H1 (cell line): ENCODE measurements around the gene KHDRBS1. TPM values are rescaled to one million over a fixed set of nuclear protein-coding genes. Genes with fewer than 3 reads are reported as not detected.

ENCODE experiments used
- CTCF ChIA-PET: fragments of 300-600 bp; sonication (Branson Sonifier 250); formaldehyde crosslinking; loops from one replicate; lab custom pipeline; 2021; ENCODE audit not compliant: partially characterized antibody; lab: Charles Lee
- POLR2A ChIA-PET: fragments of 300-600 bp; sonication (Branson Sonifier 250); formaldehyde crosslinking; loops from one replicate; lab custom pipeline; 2021; ENCODE audit warnings: inconsistent platforms; ENCODE audit not compliant: partially characterized antibody; lab: Charles Lee
- DNase-seq, 2 experiments: peaks; one replicate each; pipeline versions ENCODE4 v3.0.0 to v3.0.0-alpha.2; 2010 to 2022; ENCODE audit warnings: low spot score in 2 of 2, low read depth in 1 of 2, mixed read lengths in 1 of 2
- FAIRE-seq: peaks from 2 replicates; lab custom pipeline; 2011; peaks lifted over from hg19 to GRCh38; lab: Jason Lieb, UNC
- H2AFZ ChIP-seq: 2 replicates; pipeline ENCODE4 v1.8.1; 2012; ENCODE audit warnings: low read length, inconsistent platforms
- H2AK5ac ChIP-seq: 2 replicates; pipeline ENCODE4 v1.6.1; 2013; ENCODE audit warnings: low read depth, low read length
- H2BK120ac ChIP-seq: replicated peaks from 2 replicates; pipeline ENCODE3; 2013; ENCODE audit warnings: low read depth, low read length, inconsistent platforms
- H2BK12ac ChIP-seq: 2 replicates; pipeline ENCODE4 v1.6.1; 2013; ENCODE audit warnings: low read depth, low read length
- H2BK15ac ChIP-seq: 2 replicates; pipeline ENCODE4 v1.6.1; 2013; ENCODE audit warnings: low read length
- H2BK20ac ChIP-seq: 2 replicates; pipeline ENCODE4 v1.6.1; 2013; ENCODE audit warnings: low read length
- H2BK5ac ChIP-seq: 2 replicates; pipeline ENCODE4 v1.6.1; 2013; ENCODE audit warnings: low read depth, low read length
- H3K14ac ChIP-seq: 2 replicates; pipeline ENCODE4 v1.6.1; 2013; ENCODE audit warnings: inconsistent platforms; ENCODE audit not compliant: insufficient read length
- H3K18ac ChIP-seq: 2 replicates; pipeline ENCODE4 v1.6.1; 2013; ENCODE audit warnings: low read length; ENCODE audit errors: extremely low read depth
- H3K23ac ChIP-seq: 2 replicates; pipeline ENCODE4 v1.6.1; 2013; ENCODE audit warnings: inconsistent platforms; ENCODE audit not compliant: insufficient read length
- H3K23me2 ChIP-seq: 2 replicates; pipeline ENCODE4 v1.6.1; 2013; ENCODE audit warnings: low read depth, low read length
- H3K27ac ChIP-seq: 2 replicates; pipeline ENCODE4 v1.6.1; 2011; ENCODE audit warnings: low read depth, low read length, inconsistent platforms
- H3K27me3 ChIP-seq, 4 experiments: replicated peaks in 1 of 4; 1 replicate in 1 of 4; 2 replicates in 3 of 4; pipeline versions ENCODE4 v1.6.1 to v1.8.1; 2011 to 2013; ENCODE audit warnings: low read length in 3 of 4, mild to moderate bottlenecking in 3 of 4, inconsistent platforms in 2 of 4, mixed read lengths in 2 of 4, moderate library complexity in 1 of 4; ENCODE audit not compliant: control insufficient read depth in 3 of 4, insufficient read depth in 3 of 4; ENCODE audit errors: extremely low read depth in 1 of 4
- H3K36me3 ChIP-seq, 4 experiments: 2 replicates each; pipeline versions ENCODE4 v1.6.1 to v1.8.1; 2011 to 2013; ENCODE audit warnings: mild to moderate bottlenecking in 4 of 4, low read length in 3 of 4, moderate library complexity in 2 of 4, control low read depth in 1 of 4, inconsistent platforms in 1 of 4; ENCODE audit not compliant: insufficient read depth in 4 of 4, control insufficient read depth in 2 of 4
- H3K4ac ChIP-seq: replicated peaks from 2 replicates; pipeline ENCODE3; 2013; ENCODE audit warnings: low read length, low read depth, mixed read lengths, inconsistent platforms; ENCODE audit not compliant: insufficient read length
- H3K4me1 ChIP-seq, 4 experiments: replicated peaks in 1 of 4; 1 replicate in 1 of 4; 2 replicates in 3 of 4; pipeline versions ENCODE4 v1.6.1 to v1.8.1; 2011 to 2013; ENCODE audit warnings: low read length in 3 of 4, inconsistent platforms in 2 of 4, mixed read lengths in 1 of 4; ENCODE audit not compliant: insufficient read depth in 4 of 4, control insufficient read depth in 3 of 4
- H3K4me2 ChIP-seq, 2 experiments: 2 replicates each; pipeline versions ENCODE4 v1.6.1 to v1.8.1; 2011 to 2013; ENCODE audit warnings: low read depth in 2 of 2, low read length in 2 of 2, control low read depth in 1 of 2, inconsistent platforms in 1 of 2, mild to moderate bottlenecking in 1 of 2; ENCODE audit not compliant: insufficient read depth in 1 of 2
- H3K4me3 ChIP-seq, 4 experiments: fragments of 200-600, 300-600 bp in 1 of 4; sonication (generic), shearing (Covaris generic), sonication (Bioruptor Twin) in 1 of 4; 2 replicates each; pipeline versions ENCODE4 v1.5.1 to v1.8.1; 2011 to 2016; ENCODE audit warnings: low read length in 4 of 4, low read depth in 3 of 4, control low read depth in 2 of 4, inconsistent platforms in 2 of 4, mild to moderate bottlenecking in 2 of 4, mixed read lengths in 1 of 4, moderate library complexity in 1 of 4; ENCODE audit not compliant: insufficient read depth in 2 of 4; ENCODE audit errors: extremely low read depth in 1 of 4
- H3K56ac ChIP-seq: replicated peaks from 2 replicates; pipeline ENCODE3; 2013; ENCODE audit warnings: low read depth, mild to moderate bottlenecking, mixed read lengths, low read length, inconsistent platforms; ENCODE audit not compliant: insufficient read length
- H3K79me1 ChIP-seq: 2 replicates; pipeline ENCODE4 v1.6.1; 2013; ENCODE audit warnings: low read depth, low read length, control low read depth
- H3K79me2 ChIP-seq, 2 experiments: 2 replicates each; pipeline versions ENCODE4 v1.6.1 to v1.8.1; 2012 to 2013; ENCODE audit warnings: low read length in 2 of 2, mild to moderate bottlenecking in 2 of 2, inconsistent platforms in 1 of 2; ENCODE audit not compliant: insufficient read depth in 2 of 2, control insufficient read depth in 1 of 2
- H3K9ac ChIP-seq, 4 experiments: replicated peaks in 1 of 4; 1 replicate in 1 of 4; 2 replicates in 3 of 4; pipeline versions ENCODE4 v1.6.1 to v1.8.1; 2011 to 2013; ENCODE audit warnings: low read depth in 3 of 4, low read length in 3 of 4, control low read depth in 2 of 4, mild to moderate bottlenecking in 2 of 4, moderate library complexity in 2 of 4, inconsistent platforms in 1 of 4; ENCODE audit errors: extremely low read depth in 1 of 4
- H3K9me3 ChIP-seq, 2 experiments: 2 replicates each; pipeline versions ENCODE4 v1.6.1 to v1.8.1; 2012 to 2013; ENCODE audit warnings: mild to moderate bottlenecking in 2 of 2, moderate library complexity in 2 of 2, control low read depth in 1 of 2, inconsistent platforms in 1 of 2, low read depth in 1 of 2, low read length in 1 of 2, mixed read lengths in 1 of 2; ENCODE audit not compliant: insufficient read depth in 2 of 2
- H4K20me1 ChIP-seq, 2 experiments: replicated peaks in 1 of 2; 2 replicates each; pipeline versions ENCODE3 to v1.8.1; 2011 to 2013; ENCODE audit warnings: inconsistent platforms in 2 of 2, low read length in 2 of 2, mild to moderate bottlenecking in 1 of 2; ENCODE audit not compliant: insufficient read depth in 2 of 2, control insufficient read depth in 1 of 2
- H4K5ac ChIP-seq: 2 replicates; pipeline ENCODE4 v1.6.1; 2013; ENCODE audit warnings: low read length, low read depth, mixed read lengths, inconsistent platforms; ENCODE audit not compliant: insufficient read length
- H4K8ac ChIP-seq: 2 replicates; pipeline ENCODE4 v1.8.0; 2013; ENCODE audit warnings: mild to moderate bottlenecking, moderate library complexity, low read length, inconsistent platforms; ENCODE audit not compliant: insufficient read depth; ENCODE audit errors: extremely low read depth
- H4K91ac ChIP-seq: replicated peaks from 2 replicates; pipeline ENCODE3; 2013; ENCODE audit warnings: low read length, mixed read lengths, inconsistent platforms; ENCODE audit not compliant: insufficient read length
- MAFK ChIP-seq: IDR thresholded peaks from 2 replicates; pipeline ENCODE4 v1.6.1; 2012; ENCODE audit warnings: low read depth, mild to moderate bottlenecking, improper control_type of control experiment, low read length
- SUZ12 ChIP-seq: fragments of 200-600 bp; sonication (generic); IDR thresholded peaks from 2 replicates; pipeline ENCODE4 v1.6.1; 2012; ENCODE audit warnings: mild to moderate bottlenecking, inconsistent platforms, low read length, moderate library complexity, mixed read lengths
- WGBS, 2 experiments: shearing (Covaris generic) in 1 of 2; methylation state at CpG; one replicate each; pipeline versions ENCODE4 v1.1.6 to v1.1.7; 2013 to 2015; ENCODE audit warnings: low lambda C conversion rate in 2 of 2, mixed read lengths in 2 of 2, inconsistent platforms in 1 of 2, low coverage in 1 of 2, missing lambda C conversion rate in 1 of 2; ENCODE audit not compliant: insufficient replicate concordance in 2 of 2, insufficient coverage in 1 of 2, insufficient read length in 1 of 2; ENCODE audit errors: extremely low coverage in 1 of 2, missing lambda C conversion rate in 1 of 2; 5-methylcytosine and 5-hydroxymethylcytosine counted together
- polyA plus RNA-seq, 7 experiments: library from polyadenylated mRNA; depleted of rRNA in 3 of 7; stranded (reverse) in 5 of 7; unstranded in 2 of 7; fragments of >200 nt in 5 of 7; fragments of 200-250 nt in 2 of 7; gene quantifications; 1 replicate in 5 of 7; 2 replicates in 1 of 7; 4 replicates in 1 of 7; pipeline versions ENCODE4 v1.2.1 to v1.2.3, GENCODE V29; 2011 to 2013; ENCODE audit warnings: missing spikeins in 2 of 7, mixed read lengths in 2 of 7
- total RNA-seq: library from RNA; stranded (reverse); fragmentation: NEBNext Ultra II Directional; extraction: Animal tissue kit (Norgen Biotek cat#: 25700); gene quantifications from 2 replicates; pipeline ENCODE4 v1.2.1, GENCODE V29; 2021

KHDRBS1 gene
- total and polyA plus RNA-seq, 2 of the 8 experiments (the other 6 are each of a cell fraction or from before 2014, with no cell fraction given): 53.8 to 284 TPM

DNA sequence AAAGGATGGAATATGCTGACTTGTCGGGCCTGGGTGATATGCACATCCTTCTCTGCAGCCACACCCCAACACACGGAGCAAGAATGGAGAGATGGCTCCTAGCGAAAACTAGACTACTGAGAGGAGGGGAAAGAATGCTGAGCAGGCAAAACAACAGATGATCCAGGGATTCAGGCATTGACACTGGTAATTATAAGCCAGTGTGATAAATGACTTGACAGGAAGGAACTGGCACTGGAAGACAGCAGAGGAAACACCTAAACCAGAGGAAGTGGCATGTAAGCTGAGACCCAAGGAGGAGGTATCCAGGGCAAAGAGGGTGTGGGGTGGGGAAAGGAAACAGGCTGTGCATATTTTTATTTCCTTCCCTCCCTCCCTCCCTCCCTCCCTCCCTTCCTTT, 31.7 kb upstream of the KHDRBS1 start:
- Histone ChIP-seq H3K18ac (peak overlapping the region; percentile 6; the same call in 1 of the 2 replicates), H3K79me1 (no peaks in the 10 kb centered on the region), H3K9ac (no peak overlapping the region), H2BK5ac (no peak overlapping the region), H3K4ac (no peak overlapping the region), H3K23me2 (no peaks in the 10 kb centered on the region), H4K91ac (no peak overlapping the region), H3K4me2 (no peak overlapping the region), H3K4me3 (no peak overlapping the region), H4K20me1 (no peaks in the 10 kb centered on the region), H3K36me3 (no peaks in the 10 kb centered on the region), H2BK12ac (0 out of 2 replicates have a peak overlapping the region, but pooled peaks have one; percentile 39), H2BK20ac (no peak overlapping the region), H3K27ac (no peak overlapping the region), H3K23ac (no peak overlapping the region), H3K14ac (no peak overlapping the region), H2AK5ac (no peak overlapping the region), H3K9me3 (0 out of 4 replicates have a peak, but pooled peaks cover 0 to 3% of the 10 kb centered on the region in 2 experiments), H2AFZ (no peak overlapping the region), H3K56ac (no peak overlapping the region), H2BK120ac (no peak overlapping the region), H3K27me3 (no peaks in the 10 kb centered on the region), H3K4me1 (peaks cover 0 to 2% (median 0%) of the 10 kb centered on the region in 4 experiments; a peak in 3 of 7 replicates), H4K5ac (no peak overlapping the region), H4K8ac (no peak overlapping the region), H3K79me2 (no peaks in the 10 kb centered on the region), H2BK15ac (no peak overlapping the region)
- 84% methylated on average over 3 of the region's 3 CpGs; no CpG with 5 or more reads in 1 of the 2 experiments for WGBS, 2 experiments
- DNase-seq (no peak), FAIRE-seq (no peak)
- ChIA-PET CTCF (interaction anchor here (0.9 to 1.1 kb wide), 2 partner anchors 8 to 10 kb away, joined by 3 to 4 read pairs; no protein-coding TSS in a partner anchor), POLR2A (no interaction called here)
- no peak for TF ChIP-seq SUZ12
- peak; percentile 67 for TF ChIP-seq MAFK
